NOMO-1 (cell line): ENCODE data around the gene OR10P1.

Source experiments
- DNase-seq, 2 experiments: peaks; one replicate each; lab custom pipeline; 2025; ENCODE audit not compliant: unreplicated experiment in 2 of 2; lab: John Stamatoyannopoulos, UW

OR10P1 gene

GRCh38 chr12:55650620-55651298 is 14.1 kb downstream of the OR10P1 start:
- peak in 1 of 2 experiments; percentile 72 for DNase-seq

GRCh38 chr12:55651299-55651683 is 14.6 kb downstream of the OR10P1 start:
- DNase-seq = no peak

GRCh38 chr12:55652352-55652751 is 15.7 kb downstream of the OR10P1 start:
- DNase-seq = no peak

- no peak for DNase-seq
Measured at GRCh38 chr12:55653031-55653430, 16.3 kb downstream of the OR10P1 start.

GRCh38 chr12:55654511-55655214 is 18.0 kb downstream of the OR10P1 start:
- no peak for DNase-seq

- no peak for DNase-seq
Measured at GRCh38 chr12:55657212-55657611, 20.5 kb downstream of the OR10P1 start.

GRCh38 chr12:55658212-55658611 is 21.5 kb downstream of the OR10P1 start:
- DNase-seq = no peak

GRCh38 chr12:55658635-55659391 is 22.1 kb downstream of the OR10P1 start:
- no peak for DNase-seq

- peak; percentile 21 to 53 for DNase-seq
Measured at GRCh38 chr12:55659486-55660385, 23.0 kb downstream of the OR10P1 start.

- no peak for DNase-seq
Measured at GRCh38 chr12:55663391-55663790, 26.7 kb downstream of the OR10P1 start.

GRCh38 chr12:55664826-55665225 is 28.1 kb downstream of the OR10P1 start:
- no peak for DNase-seq

- no peak for DNase-seq
Measured at GRCh38 chr12:55666508-55666907, 29.8 kb downstream of the OR10P1 start.

- DNase-seq = no peak
Measured at GRCh38 chr12:55670276-55670675, 33.6 kb downstream of the OR10P1 start.

- DNase-seq = no peak
Measured at GRCh38 chr12:55671746-55672145, 35.1 kb downstream of the OR10P1 start.

- DNase-seq = peak; percentile 79 to 95
Measured at GRCh38 chr12:55673638-55674037, 36.9 kb downstream of the OR10P1 start.

- DNase-seq = no peak
Measured at GRCh38 chr12:55675666-55676065, 39.0 kb downstream of the OR10P1 start.

GRCh38 chr12:55676707-55677106 is 40.0 kb downstream of the OR10P1 start:
- DNase-seq = peak; percentile 56 to 94

- no peak for DNase-seq
Measured at GRCh38 chr12:55679691-55680090, 43.0 kb downstream of the OR10P1 start.

GRCh38 chr12:55681142-55682077 is 44.7 kb downstream of the OR10P1 start:
- DNase-seq = peak; percentile 65 to 71
